HG02870 (cell line): Measurements from ENCODE around the gene MRGPRE.

Experiments used
- ATAC-seq: cut with Tn5 transposase; IDR thresholded peaks from one replicate; pipeline ENCODE4 v1.9.1; 2021; ENCODE audit warnings: mild to moderate bottlenecking, moderate library complexity; ENCODE audit not compliant: unreplicated experiment

Gene MRGPRE

GRCh38 chr11:3183523-3183922, 48.7 kb downstream of the MRGPRE start:
- no peak for ATAC-seq

DNA sequence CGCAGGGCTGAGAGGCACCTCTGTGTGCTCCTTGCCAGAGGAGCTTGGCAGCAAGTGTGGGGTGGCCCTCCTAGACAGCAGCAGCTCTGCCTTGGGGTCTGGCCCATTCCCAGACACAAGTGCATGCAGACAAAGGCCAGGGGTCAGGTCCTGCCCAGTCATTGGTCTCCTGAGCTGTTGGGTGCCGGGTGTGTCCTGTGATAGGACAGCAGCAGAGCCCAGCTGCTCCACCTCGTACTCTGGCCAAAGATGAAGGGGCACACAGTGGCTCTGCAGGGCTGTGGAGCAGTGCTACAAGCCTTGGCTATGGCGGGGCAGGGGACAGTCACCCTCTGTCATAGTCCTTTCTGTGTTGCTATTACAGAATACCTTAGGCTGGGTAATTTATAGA, 49.8 kb downstream of the MRGPRE start:
- ATAC-seq, result no peak

DNA sequence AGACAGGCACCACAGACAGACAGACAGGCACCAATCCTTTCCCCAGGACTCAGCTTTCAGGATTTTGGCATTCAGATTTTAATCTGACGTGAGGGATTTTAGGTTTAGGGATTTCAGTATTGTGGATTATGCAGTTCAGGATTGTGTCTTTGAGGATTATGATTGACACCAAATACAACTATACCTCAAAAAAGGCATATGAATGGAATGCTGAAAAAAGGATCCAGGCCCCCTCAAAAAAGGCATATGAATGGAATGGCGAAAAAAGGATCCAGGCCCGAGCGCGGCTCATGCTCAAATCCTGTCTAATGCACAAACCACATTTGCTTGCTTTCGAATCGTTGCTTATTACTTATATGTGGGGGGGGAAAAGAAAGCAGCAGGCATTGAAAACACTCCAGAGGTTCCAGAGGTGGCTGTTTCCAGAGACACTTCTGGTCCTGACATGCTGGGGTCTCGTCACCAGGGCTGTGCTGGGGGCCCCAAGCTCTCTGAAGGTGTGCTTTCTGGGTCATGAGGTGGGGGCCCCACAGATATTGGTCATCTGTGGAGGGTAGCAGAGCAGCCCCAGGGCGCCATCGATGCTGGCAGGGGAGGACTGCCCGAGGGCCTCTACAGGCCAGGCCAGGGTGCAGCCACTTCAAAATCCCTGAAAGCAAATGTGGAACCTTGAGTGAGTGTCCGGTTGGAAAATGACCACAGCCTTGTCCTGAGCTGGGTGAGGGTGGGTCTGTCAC, 50.3 kb downstream of the MRGPRE start:
- ATAC-seq, result no peak

- no peak for ATAC-seq
Observed at GRCh38 chr11:3180869-3181268, 51.3 kb downstream of the MRGPRE start.

DNA sequence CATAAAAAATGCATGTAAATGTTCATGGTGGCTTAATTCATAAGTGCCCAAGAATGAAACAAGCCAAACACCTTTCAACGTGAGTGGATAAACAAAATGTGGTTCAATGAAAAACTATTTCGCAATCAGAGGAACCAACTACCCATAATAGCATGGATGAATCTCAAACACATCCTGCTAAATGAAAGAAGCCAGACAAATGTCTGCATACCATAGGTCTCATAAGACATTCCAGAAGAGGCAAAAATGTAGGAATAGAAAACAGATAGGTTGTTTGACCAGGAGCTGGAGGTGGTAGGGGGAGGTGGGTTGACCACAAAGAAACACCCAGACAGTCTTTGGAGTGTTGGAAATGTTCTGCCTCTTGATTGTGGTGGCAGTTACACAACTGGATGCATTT, 53.9 kb downstream of the MRGPRE start:
- ATAC-seq, result no peak

GRCh38 chr11:3177931-3178330, 54.3 kb downstream of the MRGPRE start:
- ATAC-seq, result no peak
